ENCODE measurements around the gene COPS4.
"Not testable (repeated sequence)": the region's sequence is repeated elsewhere in the genome, so short reads cannot be mapped to it uniquely, and the experiment has no call there.

Gene COPS4

DNA sequence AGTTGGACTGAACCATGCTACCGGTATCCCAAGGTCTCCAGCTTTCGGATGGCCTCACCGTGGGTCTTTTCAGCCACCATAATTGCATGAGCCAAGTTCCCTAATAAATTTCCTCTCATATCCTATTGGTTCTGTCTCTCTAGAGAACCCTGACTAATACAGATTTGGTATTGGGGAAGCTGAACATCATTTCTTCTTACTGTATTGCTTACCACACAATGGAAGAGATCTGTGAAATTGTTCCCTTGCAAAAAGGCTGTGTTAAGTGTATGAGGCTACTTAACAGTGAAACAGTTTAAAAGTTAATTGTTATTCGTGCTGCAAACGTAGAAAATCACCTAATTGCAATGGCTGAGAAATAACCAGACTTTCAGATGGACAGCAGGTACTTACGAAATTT lies 45.6 kb downstream of the COPS4 start:
- no peak overlapping the region for H3K4me3 ChIP-seq (ENCODE audit: low read depth, low read length)

DNA sequence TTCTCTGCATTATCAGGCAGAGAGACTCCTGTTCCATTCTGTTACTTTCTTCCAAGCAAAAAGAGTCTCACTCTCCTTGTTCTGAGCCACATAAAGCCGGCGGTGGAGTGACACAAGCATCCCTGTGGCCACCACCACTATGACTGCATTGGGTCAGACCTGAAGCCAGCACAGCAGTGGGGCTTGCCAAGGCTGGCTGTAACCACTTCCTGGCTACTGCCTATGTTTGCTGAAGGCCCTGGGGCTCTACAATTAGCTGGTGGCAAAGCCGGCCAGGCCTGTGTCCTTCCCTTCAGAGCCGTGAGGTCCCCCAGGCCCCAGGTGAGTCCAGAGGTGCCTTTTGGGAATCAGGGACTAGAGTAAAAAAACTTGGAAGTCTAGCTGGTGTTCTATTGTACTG lies 47.8 kb downstream of the COPS4 start:
- H3K4me3 ChIP-seq (ENCODE audit: low read depth, low read length), result no peak overlapping the region

DNA sequence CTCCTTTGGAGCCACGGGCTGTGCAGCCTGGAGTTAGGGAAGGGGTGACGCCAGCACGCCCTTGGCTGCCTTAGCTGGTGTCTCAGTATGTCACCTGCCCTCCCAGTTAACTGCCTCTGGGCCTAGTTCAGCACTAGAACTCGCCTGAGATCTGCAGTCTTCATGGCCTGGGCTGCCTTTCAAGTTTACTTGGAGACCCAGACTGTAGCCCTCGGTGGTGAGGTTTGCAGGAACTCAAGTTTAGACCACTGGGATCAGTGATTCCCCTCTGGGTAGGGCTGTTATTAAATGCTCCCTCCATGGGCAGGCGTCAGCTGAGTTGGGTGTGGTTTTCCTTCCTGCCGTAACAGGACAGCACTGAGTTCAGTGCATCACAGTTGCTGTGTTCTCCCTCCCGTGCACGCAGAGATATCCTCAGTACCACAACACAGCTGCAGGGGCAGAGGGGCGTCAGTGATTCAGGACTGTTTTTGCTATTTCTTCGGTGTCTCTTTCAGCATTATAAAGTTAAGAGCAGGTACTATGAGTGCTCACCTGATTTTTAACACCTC lies 49.0 kb downstream of the COPS4 start:
- H3K4me3 ChIP-seq (ENCODE audit: low read depth, low read length), result no peak overlapping the region

DNA sequence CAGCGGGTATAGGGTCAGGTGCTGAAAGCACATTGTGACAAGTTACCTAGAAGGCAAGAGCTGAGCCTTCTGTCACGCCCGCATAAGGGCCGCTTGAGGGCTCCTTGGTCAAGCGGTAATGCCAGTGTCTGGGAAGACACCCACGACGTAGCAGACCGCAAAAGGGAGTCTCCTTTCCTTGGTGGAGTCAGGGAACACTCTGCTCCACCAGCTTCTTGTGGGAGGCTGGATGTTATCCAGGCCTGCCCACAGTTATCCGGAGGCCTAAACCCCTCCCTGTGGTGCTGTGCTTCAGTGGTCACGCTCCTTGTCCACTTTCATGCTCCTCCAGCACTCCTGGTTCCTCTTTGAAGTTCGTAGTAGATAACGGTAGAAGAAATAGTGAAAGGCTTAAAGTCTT lies 50.0 kb downstream of the COPS4 start:
- H3K4me3 ChIP-seq (ENCODE audit: low read depth, low read length), result not testable (repeated sequence)

DNA sequence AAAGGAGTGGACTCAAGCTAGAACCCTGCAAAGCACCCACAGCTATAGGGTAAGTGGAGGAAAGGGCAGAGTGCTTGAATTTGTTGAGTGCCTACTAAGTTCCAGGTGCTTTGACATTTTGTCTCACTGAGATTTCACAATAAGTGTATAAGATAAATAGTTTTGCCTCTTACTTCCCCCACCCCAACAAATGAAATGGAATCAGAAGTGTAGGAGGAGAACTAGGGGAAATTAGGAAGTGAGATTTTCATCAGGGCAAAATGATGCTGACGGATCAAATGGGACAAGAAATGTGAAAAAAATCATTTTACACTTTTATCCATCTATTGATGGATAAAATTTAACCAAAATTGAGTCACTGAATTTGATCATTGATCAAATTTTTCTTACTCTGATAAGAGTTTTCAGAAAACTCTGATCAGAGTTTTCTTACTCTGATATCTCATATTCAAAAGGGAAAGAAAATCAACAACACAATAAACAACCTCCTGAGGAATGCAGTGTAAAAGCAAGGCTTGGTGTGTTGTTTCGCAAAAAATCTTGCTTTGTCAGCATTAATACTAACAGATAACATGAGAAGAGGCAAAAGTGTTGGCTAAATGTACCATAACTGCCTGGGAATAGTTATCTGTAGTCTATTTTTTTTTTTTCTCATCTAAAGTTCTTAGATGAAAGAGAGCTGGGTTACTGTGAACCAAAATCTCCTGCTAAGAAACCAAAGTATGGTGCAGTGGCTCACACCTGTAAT lies 54.6 kb downstream of the COPS4 start:
- H3K4me3 ChIP-seq (ENCODE audit: low read depth, low read length), result no peak overlapping the region

DNA sequence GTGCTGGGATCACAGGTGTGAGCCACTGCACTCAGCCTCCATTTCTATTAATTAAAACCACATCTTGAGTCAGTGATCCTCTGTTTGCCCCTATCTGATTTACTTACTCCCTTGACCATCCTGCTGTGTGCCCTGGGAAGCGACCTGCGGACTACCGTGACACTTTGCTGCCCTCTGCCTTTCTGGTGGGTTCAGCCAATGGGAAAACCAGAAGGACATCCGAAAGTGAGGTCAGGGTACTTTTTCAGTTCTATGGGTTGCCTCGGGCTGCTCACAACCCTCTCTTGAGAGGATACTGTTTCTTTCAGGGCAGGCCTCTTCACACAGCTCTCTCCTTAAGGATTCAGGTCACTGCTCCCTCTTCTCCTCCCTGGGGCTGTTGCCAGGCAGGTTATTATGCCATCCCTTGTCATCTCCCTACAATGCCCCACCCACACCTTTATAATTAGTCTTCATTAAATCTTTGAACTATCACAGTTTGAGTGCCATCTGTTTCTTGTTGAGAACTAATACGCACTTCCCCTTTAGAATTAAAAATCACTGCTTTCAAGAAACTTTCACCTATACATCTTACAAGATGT lies 58.2 kb downstream of the COPS4 start:
- H3K4me3 ChIP-seq (ENCODE audit: low read depth, low read length), result no peak overlapping the region

DNA sequence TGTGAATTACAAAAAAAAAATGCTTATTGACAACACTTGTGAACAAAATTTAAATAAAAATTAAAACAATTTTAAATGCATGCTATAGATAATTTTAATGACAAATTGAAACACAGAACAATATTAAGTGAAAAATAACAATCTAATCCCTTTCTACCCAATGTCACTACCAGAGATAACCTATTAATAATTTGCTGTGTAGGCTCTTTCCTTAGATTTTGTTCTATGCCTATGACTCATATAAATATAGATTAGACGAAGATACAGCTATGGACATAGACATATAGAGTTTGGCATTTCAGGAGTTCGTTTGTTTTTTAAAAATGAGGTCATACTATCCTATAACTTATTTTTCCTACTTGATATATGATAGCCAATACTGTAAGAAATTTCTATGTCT lies 61.4 kb downstream of the COPS4 start:
- H3K4me3 ChIP-seq (ENCODE audit: low read depth, low read length), result no peak overlapping the region

DNA sequence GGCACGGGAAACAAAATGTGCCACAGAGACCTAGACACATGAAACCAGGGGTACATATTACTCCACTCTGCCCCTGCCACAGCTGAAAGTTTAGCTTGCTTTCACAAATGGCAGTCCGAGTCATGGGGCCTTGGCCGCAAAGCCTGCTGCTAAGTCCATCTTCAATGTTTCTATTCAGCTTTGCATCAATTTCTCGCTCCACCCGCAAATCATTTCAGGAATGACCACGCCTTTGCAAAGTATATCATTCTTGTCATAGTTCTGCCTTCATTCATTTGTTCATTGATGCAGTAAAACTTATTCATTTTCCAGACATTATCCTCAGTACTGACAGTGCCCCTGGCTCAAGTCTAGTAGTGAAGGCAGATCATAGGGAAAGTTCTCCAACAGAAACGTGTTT lies 70.0 kb downstream of the COPS4 start:
- H3K4me3 ChIP-seq (ENCODE audit: low read depth, low read length), result no peak overlapping the region

DNA sequence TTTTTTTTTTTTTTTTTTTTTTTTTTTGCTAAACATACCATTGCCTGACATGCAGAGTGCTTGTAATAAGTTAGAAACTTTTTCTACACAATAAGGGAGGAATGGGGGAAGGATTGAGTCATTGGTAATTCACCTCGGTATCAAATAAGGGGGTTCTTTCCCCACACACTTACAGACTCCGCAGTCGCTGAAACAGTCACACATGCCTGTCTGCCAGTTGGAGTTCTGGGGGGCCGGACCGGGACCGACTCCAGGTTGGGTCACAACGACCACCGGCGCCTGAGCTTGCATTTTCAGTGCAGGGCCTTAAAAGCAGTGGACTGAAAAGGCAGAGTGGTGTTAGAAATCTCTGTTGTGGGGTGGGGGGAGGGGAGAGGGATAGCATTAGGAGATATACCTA lies 72.6 kb downstream of the COPS4 start:
- H3K4me3 ChIP-seq (ENCODE audit: low read depth, low read length), result no peak overlapping the region

DNA sequence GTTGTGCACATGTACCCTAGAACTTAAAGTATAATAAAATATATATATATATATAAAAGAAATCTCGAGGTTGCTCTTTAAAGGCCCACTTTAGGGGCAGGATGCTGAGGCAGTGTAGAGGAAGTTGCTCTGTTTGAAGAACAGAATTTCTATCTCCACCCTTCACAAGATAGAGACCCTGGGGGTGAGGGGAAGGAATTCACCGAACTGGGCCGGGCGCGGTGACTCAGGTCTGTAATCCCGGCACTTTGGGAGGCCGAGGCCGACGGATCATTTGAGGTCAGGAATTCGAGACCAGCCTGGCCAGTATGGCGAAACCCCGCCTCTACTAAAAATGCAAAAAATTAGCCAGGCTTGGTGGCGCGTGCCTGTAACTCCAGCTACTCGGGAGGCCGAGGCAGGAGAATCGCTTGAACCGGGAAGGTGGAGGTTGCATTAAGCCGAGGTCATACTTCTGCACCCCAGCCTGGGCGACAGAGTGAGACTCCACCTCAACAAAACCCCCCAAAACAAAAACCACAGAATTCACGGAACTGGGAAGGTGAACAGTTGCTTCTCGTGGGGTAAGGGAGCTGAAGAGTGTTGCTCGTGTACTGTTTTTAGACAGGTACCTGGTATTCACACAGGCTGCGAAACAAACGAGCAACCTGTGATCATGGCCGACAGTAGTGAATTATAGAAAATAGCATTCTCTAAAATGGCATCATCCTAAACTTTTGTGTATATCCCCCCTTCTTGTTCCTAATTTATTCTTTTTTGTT lies 73.3 kb downstream of the COPS4 start:
- no peak overlapping the region for H3K4me3 ChIP-seq (ENCODE audit: low read depth, low read length)

DNA sequence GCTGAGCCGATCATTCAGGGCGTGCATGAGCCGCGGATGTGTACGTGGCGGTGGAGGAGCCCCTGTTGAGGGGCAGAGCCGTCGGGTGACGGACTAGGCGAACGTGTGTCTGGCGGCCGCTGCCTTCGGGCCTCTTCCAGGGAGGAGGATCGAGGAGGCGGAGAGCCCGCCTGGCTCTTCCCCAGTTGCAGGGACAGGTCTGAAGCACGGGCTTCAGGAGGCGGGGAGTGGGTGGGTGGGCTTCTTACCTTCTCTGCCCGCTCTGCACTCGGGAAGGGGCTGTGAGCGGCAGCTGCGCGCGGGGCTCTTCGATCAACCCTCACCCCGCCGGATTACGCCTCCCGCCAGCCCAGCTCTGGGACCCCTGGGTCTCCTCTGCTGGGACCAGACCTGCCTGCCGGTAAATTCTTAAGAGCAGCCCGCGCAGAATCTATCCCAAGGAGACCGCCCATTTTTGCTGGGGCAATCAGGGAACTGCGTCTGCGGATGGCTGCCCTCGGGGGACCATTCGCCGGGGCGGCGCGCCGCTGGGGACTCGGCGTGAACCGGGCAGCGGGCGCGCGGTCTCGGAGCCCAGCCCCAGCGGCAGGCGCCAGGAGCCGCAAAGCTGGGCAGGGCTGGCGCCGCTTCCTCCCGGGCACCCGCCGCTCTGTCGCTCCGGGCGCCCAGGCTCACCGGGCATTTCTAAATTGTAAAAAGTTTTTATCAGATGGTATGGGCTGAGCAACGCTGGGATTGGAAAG lies 74.7 kb downstream of the COPS4 start:
- peak overlapping the region; percentile 48 for H3K4me3 ChIP-seq (ENCODE audit: low read depth, low read length)

DNA sequence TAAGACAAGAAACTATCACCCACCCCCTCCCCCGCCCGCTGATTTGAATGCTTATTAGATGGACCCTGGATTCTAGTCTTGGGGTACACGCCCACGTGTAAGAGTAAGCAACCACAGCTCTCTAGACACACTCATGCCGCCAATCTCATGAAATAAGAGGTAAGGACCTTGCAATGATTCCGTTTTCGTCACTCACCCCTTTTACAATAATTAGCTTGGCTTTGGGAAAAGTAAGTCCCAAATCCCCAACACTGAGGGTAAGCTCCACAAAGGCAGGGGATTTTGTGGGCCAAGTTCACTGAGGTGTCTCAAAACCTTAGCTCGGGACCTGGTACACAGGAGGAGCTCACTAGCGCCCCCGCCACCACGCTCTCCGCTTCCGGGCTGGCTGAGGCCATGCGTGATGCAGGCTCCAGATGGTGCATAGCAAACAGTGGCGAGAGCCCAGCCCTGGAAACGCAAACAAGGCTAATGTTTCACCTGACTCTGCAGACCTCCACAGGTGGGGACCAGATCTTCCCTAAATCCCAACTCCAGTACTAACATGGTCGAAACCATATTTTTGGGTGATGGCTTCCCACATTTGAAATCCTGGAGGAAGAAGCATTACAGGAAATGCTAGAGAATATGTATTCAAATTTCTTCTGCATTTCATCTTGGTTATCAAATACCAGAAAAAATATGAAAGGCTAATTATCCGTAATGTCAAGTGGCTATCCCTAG lies 75.4 kb downstream of the COPS4 start:
- peak overlapping the region; percentile 48 for H3K4me3 ChIP-seq (ENCODE audit: low read depth, low read length)

DNA sequence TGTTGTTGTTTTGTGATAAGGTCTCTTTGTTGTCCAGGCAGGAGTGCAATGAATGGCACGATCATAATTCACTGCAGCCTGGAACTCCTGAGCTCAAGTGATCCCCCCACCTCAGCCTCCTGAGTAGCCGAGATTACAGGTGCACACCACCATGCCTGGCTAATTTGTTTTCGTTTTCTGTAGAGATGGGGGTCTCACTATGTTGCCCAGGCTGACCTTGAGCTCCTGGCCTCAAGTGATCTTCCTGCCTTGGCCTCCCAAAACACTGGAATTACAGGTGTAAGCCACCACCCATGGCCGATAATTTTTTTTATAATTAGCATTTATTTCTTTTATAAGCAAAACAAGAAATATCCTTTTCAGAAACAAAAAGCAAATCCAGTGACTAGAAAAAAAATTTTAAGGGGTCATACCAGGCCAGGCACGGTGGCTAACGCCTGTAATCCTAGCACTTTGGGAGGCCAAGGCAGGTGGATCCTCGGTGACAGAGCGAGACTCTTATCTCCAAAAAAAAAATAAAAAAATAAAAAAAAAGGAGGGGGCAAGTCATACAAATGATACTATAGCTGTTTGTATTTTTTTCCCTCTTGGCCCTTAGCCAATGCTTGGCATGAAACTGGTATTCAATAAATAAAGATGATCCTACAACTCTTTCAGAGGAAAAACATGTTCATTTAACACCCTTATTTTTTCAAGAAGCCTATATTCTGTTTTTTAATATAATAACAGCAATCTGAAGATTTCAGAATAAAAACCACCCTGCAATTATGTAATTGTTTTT lies 76.2 kb downstream of the COPS4 start:
- no peak overlapping the region for H3K4me3 ChIP-seq (ENCODE audit: low read depth, low read length)

DNA sequence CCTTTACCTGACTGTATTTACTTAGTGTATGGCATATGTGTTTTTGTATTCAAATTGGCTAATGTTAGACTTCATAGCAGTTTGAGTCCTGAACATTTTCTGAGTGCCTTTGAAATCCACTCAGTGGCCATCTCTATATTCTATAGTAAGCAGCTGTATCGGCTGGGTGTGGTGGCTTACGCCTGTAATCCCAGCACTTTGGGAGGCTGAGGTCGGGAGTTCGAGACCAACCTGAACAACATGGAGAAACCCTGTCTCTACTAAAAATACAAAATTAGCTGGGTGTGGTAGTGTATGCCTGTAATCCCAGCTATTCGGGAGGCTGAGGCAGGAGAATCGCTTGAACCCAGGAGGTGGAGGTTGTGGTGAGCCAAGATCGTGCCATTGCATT lies 76.8 kb downstream of the COPS4 start:
- H3K4me3 ChIP-seq (ENCODE audit: low read depth, low read length), result not testable (repeated sequence)

DNA sequence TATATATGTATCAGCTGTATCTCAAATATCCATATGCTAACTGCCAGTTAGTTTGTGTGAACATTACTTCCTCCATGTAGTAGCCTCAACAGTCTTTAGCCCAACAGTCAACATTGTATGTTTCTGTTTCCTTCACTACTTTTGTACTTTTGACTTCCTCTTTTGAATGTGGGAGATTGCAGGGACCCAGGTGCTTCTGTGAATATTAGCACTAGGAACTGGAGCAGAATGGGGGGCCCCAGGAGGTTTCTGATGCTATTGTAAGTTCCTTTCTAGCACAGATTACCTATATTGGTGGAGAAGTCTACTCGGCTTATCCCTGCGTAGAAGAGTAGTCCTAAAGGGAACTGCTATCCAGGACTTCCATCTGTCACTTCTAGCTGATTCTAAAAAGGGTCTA lies 77.2 kb downstream of the COPS4 start:
- H3K4me3 ChIP-seq (ENCODE audit: low read depth, low read length), result no peak overlapping the region

DNA sequence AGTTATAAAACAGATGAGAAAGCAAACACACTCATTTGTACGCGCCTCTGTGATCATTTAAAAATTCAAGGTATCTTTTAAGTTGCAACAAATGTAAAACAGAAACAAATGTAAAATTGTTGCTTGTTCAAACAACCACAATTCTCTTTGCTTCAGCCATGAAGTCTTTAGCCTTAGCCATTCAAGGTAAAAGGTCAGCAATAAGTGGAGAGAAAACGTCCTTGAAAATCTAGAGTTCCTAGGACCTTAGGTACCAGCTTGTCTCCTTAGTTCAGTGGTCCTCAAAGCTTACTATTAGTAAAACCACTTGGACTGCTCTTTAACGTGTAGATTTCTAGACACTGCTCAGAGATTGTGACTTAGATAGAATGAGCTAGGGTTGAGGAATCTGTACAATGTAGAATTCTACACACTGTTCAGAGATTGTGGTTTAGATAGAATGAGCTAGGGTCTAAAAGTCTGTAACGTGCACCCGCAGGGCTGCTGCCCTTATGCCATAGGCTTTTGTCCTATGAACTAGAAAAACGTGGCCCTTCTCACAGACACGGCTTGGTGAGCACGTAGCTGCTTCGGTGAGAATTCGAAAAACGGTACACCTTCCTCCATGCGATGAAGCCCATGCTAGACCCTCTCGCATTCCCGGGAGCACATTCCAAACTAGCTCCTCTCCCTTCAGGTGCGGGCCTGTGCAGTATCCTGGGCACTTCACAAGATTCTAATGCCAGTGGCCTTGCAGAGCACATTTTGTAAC lies 77.9 kb downstream of the COPS4 start:
- H3K4me3 ChIP-seq (ENCODE audit: low read depth, low read length), result no peak overlapping the region

DNA sequence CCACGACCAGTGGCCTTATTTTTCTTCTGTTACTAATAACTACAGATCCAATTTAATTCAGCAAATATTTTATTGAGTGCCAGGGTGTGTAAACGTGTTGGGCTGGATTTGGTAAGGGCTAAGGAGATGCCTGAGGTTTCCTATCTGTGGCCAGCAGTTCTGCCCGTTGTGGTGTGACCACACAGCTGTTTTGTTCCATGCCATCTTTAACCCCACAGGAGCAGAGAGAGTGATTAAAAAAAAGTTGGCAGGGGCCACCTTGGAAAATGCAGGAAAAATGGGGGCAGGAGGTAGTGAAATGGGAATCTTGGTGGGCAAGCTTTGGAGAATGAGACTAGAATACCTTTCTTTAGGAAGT lies 78.4 kb downstream of the COPS4 start:
- no peak overlapping the region for H3K4me3 ChIP-seq (ENCODE audit: low read depth, low read length)

DNA sequence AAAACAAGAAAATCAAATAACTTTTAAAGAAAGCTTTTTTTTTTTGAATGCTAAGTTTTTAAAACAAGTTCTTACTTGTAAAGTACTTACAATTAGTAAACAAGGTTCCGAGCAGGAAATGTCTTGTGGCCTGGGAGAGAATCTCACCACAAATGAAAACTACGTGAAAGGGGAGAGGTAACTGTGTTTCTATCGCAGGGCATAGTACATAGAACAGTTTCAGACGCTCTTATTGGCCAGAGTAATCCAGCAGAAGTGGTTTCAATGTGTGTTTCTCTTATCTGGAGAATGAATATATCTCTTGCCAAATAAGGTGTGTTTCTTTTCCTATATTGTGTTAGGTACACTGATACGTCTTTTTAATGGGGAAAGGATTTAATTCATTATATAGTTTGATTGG lies 79.6 kb downstream of the COPS4 start, which contains the start of gene PLAC8:
TSS of gene PLAC8 (minus strand) at position 154 of the 400 bp plus-strand sequence. CDS start 6,808 bp downstream, outside the sequence.
- no peak within 1 kb of the TSS for H3K4me3 ChIP-seq (ENCODE audit: low read depth, low read length)

DNA sequence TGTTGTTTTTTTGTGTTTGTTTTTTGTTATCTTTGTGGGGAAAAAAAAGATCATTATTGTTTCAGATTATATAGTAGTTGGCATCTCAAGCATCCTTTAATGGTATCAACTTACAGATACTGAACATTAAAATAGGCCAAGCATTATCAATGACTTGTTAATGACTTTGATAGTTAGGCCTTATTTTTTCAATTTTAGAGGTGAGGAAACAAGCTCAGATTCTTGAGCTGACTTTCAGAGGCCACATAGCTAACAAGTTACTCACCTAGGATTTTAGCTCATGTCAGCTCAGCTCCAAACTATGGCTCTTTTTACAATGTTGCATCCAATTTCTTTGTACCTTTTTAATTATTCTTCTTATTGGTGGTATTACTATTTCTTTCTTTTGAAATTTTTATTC lies 80.0 kb downstream of the COPS4 start:
- no peak overlapping the region for H3K4me3 ChIP-seq (ENCODE audit: low read depth, low read length)
